DMS 273 treated with DMSO at 0.1 percent for 48 hours (cell line): Measurements from ENCODE around the gene UBE2J2.

Experiments used
- DNase-seq: peaks from one replicate; lab custom pipeline; 2025; lab: John Stamatoyannopoulos, UW

The UBE2J2 gene

DNA sequence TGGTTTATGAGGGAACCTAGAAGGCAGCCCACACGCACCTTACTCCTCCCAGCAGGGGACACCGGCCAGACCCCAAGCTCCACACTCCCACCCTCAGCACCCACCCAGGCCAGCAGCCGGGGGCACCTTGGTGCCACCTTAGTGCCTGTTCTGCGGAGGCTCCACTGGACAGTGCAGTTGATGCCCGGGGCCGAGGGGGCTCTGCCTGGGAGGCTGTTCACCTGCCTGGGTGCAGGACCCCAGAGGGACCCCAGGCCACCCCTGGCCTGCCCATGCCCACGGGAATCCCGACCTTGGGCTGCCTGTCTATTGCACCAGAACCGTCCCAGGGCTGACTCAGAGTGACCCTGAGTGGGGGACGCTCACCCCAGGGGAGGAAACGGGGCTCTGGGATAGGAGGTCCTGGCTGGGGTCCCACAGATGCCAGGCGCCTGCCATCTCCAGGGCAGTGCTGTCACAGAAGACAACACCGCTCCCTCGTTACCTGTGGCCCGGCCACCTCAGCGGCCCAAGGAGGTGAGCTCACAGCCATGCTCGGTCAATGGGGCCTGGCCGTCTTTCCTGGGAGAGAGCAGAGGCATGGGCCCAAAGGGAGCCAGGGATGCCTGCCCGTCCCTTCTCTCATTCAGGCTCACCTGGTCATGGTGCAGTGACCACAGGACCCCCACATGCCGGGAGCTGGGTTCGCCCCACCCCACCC lies 7.3 kb upstream of the UBE2J2 start:
- DNase-seq = no peak

DNA sequence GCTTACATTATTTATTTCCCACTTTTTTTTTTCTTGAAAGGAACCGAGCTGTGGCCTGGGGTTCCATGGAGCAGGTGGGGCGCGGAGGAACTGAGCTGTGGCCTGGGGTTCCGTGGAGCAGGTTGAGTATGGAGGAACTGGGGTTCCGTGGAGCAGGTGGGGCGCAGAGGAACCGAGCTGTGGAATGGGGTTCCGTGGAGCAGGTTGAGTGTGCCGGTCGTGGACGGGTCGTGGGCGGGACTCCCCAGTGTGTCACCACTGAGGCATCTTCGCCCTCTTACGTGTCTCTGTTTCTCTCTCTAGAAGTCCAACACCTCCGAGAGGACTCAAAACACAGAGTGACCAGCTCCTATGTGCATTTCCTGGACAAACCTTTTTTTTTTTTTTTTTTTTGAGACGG lies 5.4 kb upstream of the UBE2J2 start:
- DNase-seq = no peak

DNA sequence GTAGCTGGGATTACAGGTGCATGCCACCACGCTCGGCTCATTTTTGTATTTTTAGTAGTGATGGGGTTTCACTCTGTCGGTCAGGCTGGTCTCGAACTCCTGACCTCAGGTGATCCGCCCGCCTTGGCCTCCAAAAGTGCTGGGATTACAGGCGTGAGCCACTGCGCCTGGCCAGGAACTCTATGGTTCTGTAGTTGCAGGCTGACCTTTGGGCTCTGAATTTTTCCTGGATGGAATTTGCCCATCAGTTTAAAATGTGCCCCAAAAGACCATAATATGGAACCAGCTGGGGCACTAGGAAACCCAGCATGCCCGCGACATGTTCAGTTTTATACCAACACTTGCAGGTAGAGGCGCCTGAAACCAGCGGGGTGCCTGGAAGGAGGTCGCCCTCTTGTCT lies 5.0 kb upstream of the UBE2J2 start:
- no peak for DNase-seq

DNA sequence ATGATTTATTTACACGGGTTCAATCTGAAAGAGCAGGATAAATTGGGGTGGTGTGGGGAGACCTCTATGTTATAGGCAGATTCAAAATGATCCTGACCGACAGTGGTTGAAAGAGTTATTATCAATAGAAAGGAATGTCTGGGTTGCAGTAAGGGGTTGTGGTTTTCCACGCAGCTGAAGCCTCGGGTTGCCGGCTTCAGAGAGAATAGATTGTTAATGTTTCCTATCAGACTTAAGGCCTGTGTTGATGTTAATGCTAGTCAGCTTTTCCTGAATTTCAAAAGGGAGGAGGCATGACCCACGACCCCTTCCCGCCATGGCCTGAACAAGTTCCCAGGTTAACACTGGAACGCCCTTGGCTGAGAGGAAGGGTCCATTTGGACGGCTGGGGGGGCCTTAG lies 2.2 kb upstream of the UBE2J2 start:
- no peak for DNase-seq

DNA sequence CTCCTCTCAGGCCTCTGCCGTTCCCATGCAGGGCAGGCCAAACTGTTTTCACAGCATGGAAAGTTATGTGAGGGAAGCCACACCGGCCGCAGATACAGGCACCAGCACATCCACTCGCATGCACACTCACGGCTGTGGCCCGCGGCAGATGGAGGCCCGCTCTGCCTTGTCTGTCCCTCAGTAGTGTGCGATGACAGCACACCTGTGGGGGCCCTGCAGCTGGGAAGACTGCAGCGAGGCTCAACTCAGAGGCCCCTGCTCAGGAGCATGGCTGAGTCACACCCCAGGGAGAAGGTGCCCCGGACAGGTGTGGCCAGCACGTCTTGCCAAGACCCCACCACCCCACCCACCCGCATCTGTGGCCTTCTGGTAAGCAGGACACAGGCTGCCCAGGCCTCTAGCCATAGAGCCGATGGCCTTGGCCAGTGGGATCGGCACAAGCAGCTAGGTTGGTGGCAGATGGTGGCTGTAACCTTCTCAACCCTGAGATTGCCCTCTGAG lies 1.3 kb upstream of the UBE2J2 start:
- no peak for DNase-seq

DNA sequence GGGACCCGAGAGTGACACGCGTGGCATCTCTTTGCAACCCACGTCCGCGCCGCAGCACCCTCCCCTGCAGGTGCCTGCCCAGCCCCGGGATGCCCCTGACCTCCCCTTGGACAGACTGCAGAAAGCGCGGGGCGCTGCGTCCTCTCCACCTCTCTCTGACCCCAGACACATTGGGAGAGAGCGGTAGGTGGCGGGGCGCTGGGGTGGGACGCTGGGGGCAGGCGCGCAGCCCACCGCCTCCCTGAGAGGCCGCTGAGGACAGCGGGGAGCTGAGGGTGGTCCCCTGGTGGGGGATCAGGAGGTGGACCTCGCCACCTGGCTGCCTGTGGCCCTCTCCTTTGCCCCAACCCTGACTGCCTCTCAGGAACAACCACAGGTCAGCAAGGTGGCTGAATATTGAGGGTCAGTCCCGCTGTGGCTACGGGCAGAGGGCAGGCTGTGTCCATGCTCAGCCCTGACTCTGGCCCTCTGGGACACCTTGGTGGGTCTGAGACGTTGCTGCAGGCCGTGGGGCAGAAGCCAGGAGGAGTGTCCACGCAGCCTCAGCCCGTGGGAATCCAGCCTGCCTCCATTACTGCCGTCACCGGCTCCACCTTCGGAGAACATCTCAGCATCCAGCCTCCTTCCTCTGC lies 761 bp upstream of the UBE2J2 start:
- no peak for DNase-seq

DNA sequence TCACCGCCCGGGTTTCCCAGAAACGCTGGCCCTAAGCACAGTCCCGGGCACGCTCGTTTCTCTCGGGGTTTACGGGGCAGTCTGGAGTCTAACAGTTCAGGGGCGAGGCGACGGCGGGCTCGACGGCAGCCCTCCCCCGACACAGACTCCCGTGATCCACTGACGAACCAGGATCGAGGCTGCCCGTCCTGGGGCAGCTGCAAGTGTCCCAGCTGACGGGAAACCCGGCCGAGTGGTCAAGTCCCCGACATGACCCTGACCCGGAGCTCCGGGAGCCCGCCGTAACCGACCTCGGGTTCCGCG lies 494 bp downstream of the UBE2J2 start:
- no peak for DNase-seq

DNA sequence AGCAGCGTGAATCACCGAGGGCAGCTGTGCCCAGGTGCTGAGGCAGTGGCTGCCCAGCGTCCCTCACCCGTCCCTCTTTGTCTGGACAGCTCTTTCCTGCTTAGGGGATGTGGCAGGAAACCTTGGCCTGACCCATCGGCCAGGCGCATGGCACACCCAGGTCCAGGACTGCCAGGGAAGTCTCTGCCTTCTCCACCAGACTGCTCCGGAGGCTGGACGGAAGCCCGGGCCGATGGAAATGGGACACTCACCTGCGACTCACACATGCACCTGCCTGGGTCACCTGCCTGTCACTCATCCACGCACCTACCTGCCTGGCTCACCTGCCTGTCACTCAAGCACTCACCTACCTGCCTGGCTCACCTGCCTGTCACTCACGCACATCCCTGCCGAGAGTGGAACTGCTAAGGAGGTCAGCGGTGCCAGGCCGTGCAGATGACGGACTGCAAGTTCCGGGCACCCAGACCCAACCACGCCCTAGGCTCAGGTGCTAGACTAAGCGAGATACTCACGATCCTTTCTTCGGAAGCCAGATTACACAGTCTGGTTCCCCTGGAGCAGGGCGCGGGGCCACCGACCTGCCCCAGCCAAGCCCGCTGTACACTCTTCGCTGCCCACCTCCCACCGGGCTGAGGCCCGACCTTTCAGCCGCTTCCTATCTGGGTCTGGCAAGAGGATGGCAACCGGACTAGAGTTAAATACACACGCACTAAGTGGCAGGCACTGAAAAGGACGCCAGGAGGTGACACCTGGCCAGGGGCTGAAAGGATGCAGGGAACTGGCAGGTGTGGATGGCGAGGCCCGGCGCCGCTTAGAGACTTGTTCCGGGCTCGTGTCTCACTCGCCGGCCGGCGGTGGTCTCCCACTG lies 1.1 kb downstream of the UBE2J2 start:
- no peak for DNase-seq

DNA sequence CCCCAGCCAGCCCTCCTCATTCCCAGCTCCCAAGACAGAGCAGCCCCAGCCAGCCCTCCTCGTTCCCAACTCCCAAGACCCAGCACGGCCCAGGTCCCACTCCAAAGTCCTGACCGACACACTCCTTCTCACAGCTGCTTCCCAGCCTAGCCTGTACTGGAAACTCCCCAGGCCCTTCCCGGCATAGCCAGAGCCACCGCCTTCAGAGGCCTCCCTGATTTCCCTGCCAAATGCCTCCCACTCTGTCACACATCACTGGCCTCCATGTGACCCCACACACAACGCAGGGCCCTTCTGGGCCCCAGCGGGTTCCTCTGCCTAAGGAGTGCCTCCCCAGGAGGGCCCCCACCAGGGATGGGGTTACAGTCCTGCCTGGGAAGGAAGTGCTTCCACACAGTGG lies 2.8 kb downstream of the UBE2J2 start:
- DNase-seq = no peak

- no peak for DNase-seq
These were observed 5.4 kb downstream of the UBE2J2 start for GRCh38 chr1:1268284-1268682.

GRCh38 chr1:1267488-1268283 lies 6.0 kb downstream of the UBE2J2 start:
- DNase-seq = no peak

DNA sequence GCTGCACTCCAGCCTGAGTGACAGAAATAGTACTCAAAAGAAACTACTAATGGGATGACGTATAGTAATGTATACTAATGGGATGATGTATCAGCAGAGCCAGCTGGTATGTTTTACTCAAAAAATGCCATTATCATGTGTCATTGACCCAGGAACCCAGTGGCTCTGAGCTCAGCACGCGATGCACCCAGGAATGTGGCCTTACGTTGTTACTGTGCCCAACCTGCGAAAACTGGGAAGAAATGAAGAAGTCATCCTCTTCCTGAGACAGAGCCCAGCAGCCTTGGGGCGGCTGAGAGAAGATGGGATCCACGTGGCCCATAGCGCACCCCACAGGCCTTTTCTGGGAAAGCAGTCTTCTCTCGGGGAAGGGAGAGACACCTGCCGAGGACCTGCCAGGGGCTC lies 8.8 kb downstream of the UBE2J2 start:
- DNase-seq = no peak

- DNase-seq = no peak
These were observed 9.6 kb downstream of the UBE2J2 start for GRCh38 chr1:1264026-1264425.

DNA sequence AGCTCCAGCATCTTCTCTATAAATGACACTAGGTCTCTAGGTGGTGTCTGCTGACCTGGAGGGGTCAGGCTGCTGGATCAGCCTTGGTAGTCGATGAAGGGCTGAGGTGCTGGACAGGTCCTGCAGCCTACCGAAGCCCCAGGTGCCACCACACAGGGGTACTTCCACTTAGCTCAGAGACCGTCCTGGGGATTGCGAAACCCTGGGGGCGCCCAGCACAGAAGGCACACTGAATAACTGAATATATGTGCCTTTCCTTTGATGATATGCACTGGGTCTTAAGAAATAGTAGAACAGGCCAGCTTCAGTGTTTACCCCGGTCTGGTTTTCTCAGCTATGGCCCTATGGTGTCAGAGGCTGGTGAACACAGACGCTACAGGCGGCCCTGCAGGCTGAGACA lies 10.9 kb downstream of the UBE2J2 start:
- no peak for DNase-seq

- no peak for DNase-seq
These were observed 11.6 kb downstream of the UBE2J2 start for GRCh38 chr1:1262071-1262470.

DNA sequence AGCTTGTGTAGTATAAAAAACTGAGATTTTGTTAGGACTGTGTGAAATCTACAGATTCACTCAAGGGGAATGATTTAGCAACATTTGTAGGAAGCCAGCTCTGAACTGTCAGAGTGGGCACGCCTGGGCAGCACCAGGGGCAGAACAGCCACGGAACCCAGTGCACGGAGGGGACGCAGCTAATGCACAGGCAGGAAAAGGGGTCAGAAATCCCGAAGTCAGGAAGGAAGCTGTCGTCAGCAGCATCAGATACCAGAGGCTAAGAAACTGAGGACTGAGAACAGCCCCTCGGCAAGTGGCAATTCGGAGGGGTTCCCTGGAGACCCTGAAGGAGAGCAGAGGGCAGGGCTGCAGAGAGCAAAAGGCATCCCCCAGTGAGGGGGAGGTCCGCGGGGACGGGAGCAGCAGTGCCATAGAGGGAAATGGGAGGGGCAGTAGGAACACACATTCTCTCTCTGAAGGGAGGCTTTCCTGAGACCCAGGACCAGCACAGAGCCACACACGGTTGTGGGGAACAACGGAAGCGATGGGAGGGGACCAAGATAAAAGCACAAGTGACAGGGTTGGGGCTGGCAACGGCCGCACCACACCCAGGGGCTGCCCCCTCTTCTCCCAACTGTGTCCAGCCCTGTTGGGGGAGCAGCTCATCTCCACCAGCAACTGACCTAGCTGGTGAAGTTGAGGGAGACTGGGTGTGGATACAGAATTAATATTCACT lies 12.7 kb downstream of the UBE2J2 start:
- no peak for DNase-seq

GRCh38 chr1:1259951-1260600 lies 13.6 kb downstream of the UBE2J2 start:
- DNase-seq = no peak

GRCh38 chr1:1259540-1259939 lies 14.1 kb downstream of the UBE2J2 start:
- no peak for DNase-seq

- DNase-seq = no peak
These were observed 14.6 kb downstream of the UBE2J2 start for GRCh38 chr1:1259119-1259488.

- no peak for DNase-seq
These were observed 16.4 kb downstream of the UBE2J2 start for GRCh38 chr1:1256956-1257871.
